Colonic mucosa (tissue), 4 donors: Measurements from ENCODE around the gene KXD1. TPM values are rescaled to one million over a fixed set of nuclear protein-coding genes. Genes with fewer than 3 reads are reported as not detected.

ENCODE experiments used
- DNase-seq: peaks from one replicate; pipeline ENCODE4 v3.0.0-alpha.2; 2020
- H3K27ac ChIP-seq: fragments of 200-600 bp; one replicate; pipeline ENCODE4 v1.8.0; 2021
- H3K27me3 ChIP-seq: fragments of 200-600 bp; one replicate; pipeline ENCODE4 v1.8.0; 2021
- H3K36me3 ChIP-seq: fragments of 200-600 bp; one replicate; pipeline ENCODE4 v1.8.0; 2021
- H3K4me1 ChIP-seq: fragments of 200-600 bp; one replicate; pipeline ENCODE4 v1.8.0; 2021; ENCODE audit warnings: mild to moderate bottlenecking
- H3K4me3 ChIP-seq: fragments of 200-600 bp; one replicate; pipeline ENCODE4 v1.8.0; 2021
- H3K9ac ChIP-seq, 2 donors: one replicate each; pipeline ENCODE4 v1.7.0; 2013; ENCODE audit warnings: control low read depth in 2 of 2, low read depth in 2 of 2, low read length in 2 of 2
- H3K9me3 ChIP-seq: fragments of 200-600 bp; one replicate; pipeline ENCODE4 v1.8.0; 2021
- CTCF ChIP-seq: fragments of 200-600 bp; IDR thresholded peaks from one replicate; pipeline ENCODE4 v1.8.0; 2022; ENCODE audit warnings: antibody characterized with exemption, mild to moderate bottlenecking
- intact Hi-C: fragments of 100-400 bp; cut with DNase I; formaldehyde crosslinking; loops from one replicate; pipeline ENCODE4 v1.14.1; 2022
- total RNA-seq, 2 donors: library from RNA; stranded (reverse); fragmentation: NEBNext Ultra II Directional in 1 of 2; extraction: Animal tissue kit (Norgen Biotek cat#: 25700) in 1 of 2; gene quantifications; one replicate each; pipeline ENCODE4 v1.2.1, GENCODE V29; 2021
- donor health status: healthy.
- donor health status: DM: no; HTN: no; CAD: no.
- donor health status: DM: no; HTN: no; CAD: no.

Gene KXD1
- total RNA-seq, 2 donors from 2014 or later = 66.8 to 80.4 TPM

DNA sequence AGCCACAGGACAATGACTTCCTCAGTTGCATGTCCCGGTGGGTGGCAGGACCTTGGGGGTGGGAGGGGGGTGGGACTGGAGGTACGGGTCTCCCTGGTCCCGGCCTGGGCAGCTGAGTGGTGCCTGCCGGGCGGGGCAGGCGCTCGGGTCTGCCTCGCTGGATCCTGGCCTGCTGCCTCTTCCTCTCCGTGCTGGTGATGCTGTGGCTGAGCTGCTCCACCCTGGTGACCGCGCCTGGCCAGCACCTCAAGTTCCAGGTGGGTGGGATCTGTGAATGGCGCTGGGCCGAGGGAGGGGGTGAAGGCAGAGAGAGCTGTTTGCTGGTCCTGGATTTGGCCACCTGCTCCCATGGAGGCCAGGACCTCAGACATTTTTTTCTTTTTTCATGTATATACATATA, 60.6 kb downstream of the KXD1 start:
- intact Hi-C loops = no loop called here
- TF ChIP-seq CTCF = no peak
- Histone ChIP-seq H3K4me1 (no peaks in the 10 kb centered on the region), H3K27me3 (peaks cover 14% of the 10 kb centered on the region), H3K4me3 (no peak overlapping the region), H3K27ac (no peak overlapping the region), H3K9ac (no peak overlapping the region), H3K9me3 (no peaks in the 10 kb centered on the region), H3K36me3 (no peaks in the 10 kb centered on the region)
- DNase-seq = no peak

Other genes starting within 250 kb of the KXD1 start
- gene LSM4, start 234.8 kb upstream of the KXD1 start, total RNA-seq = 100 to 1,000 TPM; 128 to 308 TPM
- gene PGPEP1, start 217.3 kb upstream of the KXD1 start, total RNA-seq = 10 to 100 TPM; 62.6 to 99.0 TPM
- 100 to 1,000 TPM; 120 to 159 TPM for gene GDF15, start 171.7 kb upstream of the KXD1 start, total RNA-seq
- 1 to 10 TPM; 1.4 to 3.9 TPM for gene LRRC25, start 160.2 kb upstream of the KXD1 start, total RNA-seq
- 10 to 100 TPM; 40.1 to 77.3 TPM for gene SSBP4, start 138.5 kb upstream of the KXD1 start, total RNA-seq
- 10 to 100 TPM; 17.7 to 25.7 TPM for gene ISYNA1, start 119.7 kb upstream of the KXD1 start, total RNA-seq
- 10 to 100 TPM; 16.3 to 18.6 TPM for gene ELL, start 35.8 kb upstream of the KXD1 start, total RNA-seq
- 100 to 1,000 TPM; 190 to 200 TPM for gene FKBP8, start 14.3 kb upstream of the KXD1 start, total RNA-seq
- gene UBA52, start 14.0 kb downstream of the KXD1 start, total RNA-seq = 1,000 to 10,000 TPM in 1 of 2 donors, 100 to 1,000 TPM in 1; 991 to 1,174 TPM
- 10 to 100 TPM; 46.7 to 79.6 TPM for gene REX1BD, start 30.9 kb downstream of the KXD1 start, total RNA-seq
- gene CRLF1, start 48.9 kb downstream of the KXD1 start, total RNA-seq = 1 to 10 TPM in 1 of 2 donors, under 1 TPM in 1; 0.84 to 1.6 TPM
- gene TMEM59L, start 55.0 kb downstream of the KXD1 start, total RNA-seq = 1 to 10 TPM in 1 of 2 donors, under 1 TPM in 1; 0.27 to 1.4 TPM
- gene KLHL26, start 79.2 kb downstream of the KXD1 start, total RNA-seq = 10 to 100 TPM in 1 of 2 donors, 1 to 10 TPM in 1; 7.3 to 14.7 TPM
- 10 to 100 TPM in 1 of 2 donors, 1 to 10 TPM in 1; 7.6 to 10.3 TPM for gene CRTC1, start 125.8 kb downstream of the KXD1 start, total RNA-seq
- gene COMP, start 233.4 kb downstream of the KXD1 start, total RNA-seq = under 1 TPM in 1 of 2 donors, not detected in 1; 0.13 TPM